IMR-90 (cell line): ENCODE results near the gene GMPPB.

ENCODE experiments used
- CEBPB ChIP-seq: IDR thresholded peaks from 2 replicates; pipeline ENCODE4 v1.6.1; 2012; ENCODE audit warnings: low read depth, low read length, improper control_type of control experiment
- CTCF ChIP-seq: conservative IDR thresholded peaks from 2 replicates; pipeline ENCODE4 v1.5.1; 2012; ENCODE audit warnings: mild to moderate bottlenecking, low read depth, low read length, improper control_type of control experiment
- POLR2A ChIP-seq: IDR thresholded peaks from 2 replicates; pipeline ENCODE4 v1.6.1; 2012; ENCODE audit warnings: mild to moderate bottlenecking, low read depth, low read length

GRCh38 chr3:49719214-49719884 is 4.4 kb downstream of the GMPPB start, which contains the start of gene AMIGO3:
- TF ChIP-seq POLR2A (peak; percentile 53; the same call in 1 of the 2 replicates), CTCF (peak; percentile 39), CEBPB (no peak)
